H7 (cell line): Measurements from ENCODE around the gene TBX2. TPM values are rescaled to one million over a fixed set of nuclear protein-coding genes. Genes with fewer than 3 reads are reported as not detected.

Experiments used
- DNase-seq: peaks from one replicate; pipeline ENCODE4 v3.0.0; 2012
- H3K27me3 ChIP-seq: 2 replicates; pipeline ENCODE4 v1.6.0; 2011; ENCODE audit warnings: mild to moderate bottlenecking, low read length; ENCODE audit not compliant: control insufficient read depth, insufficient read depth
- H3K36me3 ChIP-seq: replicated peaks from 2 replicates; pipeline ENCODE4 v1.5.1; 2011; ENCODE audit warnings: low read length; ENCODE audit not compliant: control insufficient read depth, insufficient read depth
- H3K4me3 ChIP-seq: 2 replicates; pipeline ENCODE4 v1.5.1; 2011; ENCODE audit warnings: low read depth, mild to moderate bottlenecking, control low read depth, low read length, moderate library complexity; ENCODE audit not compliant: insufficient read depth
- total RNA-seq: library from RNA; depleted of rRNA; stranded (reverse); fragments of >200 nt; shearing (Covaris generic); gene quantifications from 2 replicates; pipeline ENCODE4 v1.2.3, GENCODE V29; 2014

TBX2 gene
- total RNA-seq, 1 experiment from 2014 or later = not detected

DNA sequence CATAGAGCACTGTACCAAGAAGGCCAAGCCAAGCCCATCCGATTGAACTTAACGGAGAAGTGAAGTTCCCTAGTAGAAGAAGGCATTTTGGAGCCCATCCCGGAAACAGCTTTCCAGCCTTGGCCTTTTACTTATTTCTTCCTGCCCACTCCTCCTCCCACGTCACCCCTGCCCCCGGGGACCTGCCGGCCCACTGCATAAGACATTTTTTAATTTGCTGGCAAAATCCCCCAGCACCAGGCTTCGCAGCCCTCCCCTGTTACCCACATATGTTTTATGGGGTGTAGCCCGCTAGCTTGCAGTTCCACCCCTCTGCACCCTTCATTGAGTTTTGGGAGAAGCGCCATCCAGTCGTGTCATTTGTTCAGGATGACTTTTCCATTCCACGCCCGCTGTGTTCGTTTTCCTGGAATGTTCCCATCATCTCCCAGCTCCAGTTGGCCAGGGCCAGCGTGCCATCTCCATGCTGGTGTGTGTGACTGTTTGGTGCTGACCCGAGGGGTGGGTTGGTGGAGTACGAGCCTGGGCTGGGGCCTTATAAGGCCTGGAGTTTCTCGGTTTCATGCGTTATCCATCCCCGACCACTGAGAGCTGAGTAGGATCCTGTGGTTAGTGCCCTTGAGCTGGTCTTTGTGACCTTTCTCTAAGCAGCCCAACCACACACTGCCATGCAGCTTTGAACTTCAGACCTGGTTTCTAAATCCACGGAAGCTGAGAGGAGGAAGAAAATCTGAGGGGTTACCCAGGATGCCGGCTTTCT lies 20.0 kb upstream of the TBX2 start:
- Histone ChIP-seq H3K27me3 (no peaks in the 10 kb centered on the region), H3K36me3 (no peaks in the 10 kb centered on the region), H3K4me3 (no peak overlapping the region)
- no peak for DNase-seq

GRCh38 chr17:61380217-61380835 lies 19.3 kb upstream of the TBX2 start:
- no peaks in the 10 kb centered on the region for H3K36me3 ChIP-seq
- H3K4me3 ChIP-seq = no peak overlapping the region
- DNase-seq = no peak
- H3K27me3 ChIP-seq = no peaks in the 10 kb centered on the region

- Histone ChIP-seq H3K27me3 (no peaks in the 10 kb centered on the region), H3K36me3 (no peaks in the 10 kb centered on the region), H3K4me3 (no peak overlapping the region)
- no peak for DNase-seq
These were observed 18.7 kb upstream of the TBX2 start for GRCh38 chr17:61380836-61381525.

DNA sequence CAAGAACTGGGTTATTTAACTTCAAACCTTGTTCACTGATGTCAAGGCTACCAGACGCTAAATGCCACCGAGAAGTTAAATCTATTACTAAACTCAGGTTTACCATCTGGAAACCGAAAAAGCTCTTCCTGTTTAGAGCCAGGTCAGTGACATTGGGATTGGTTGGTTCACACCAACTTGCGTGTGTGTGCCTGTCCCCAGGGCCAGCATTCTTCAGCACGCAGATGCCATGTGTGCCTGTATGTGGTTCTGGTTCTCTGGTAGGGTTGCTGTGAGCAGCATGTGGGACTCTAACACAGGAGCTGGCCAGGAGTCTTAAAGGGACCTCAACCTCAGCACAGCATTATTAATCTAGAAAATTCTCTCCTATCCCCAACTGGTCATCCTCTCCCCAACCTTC lies 18.1 kb upstream of the TBX2 start:
- Histone ChIP-seq H3K27me3 (no peaks in the 10 kb centered on the region), H3K4me3 (no peak overlapping the region)
- no peak for DNase-seq

DNA sequence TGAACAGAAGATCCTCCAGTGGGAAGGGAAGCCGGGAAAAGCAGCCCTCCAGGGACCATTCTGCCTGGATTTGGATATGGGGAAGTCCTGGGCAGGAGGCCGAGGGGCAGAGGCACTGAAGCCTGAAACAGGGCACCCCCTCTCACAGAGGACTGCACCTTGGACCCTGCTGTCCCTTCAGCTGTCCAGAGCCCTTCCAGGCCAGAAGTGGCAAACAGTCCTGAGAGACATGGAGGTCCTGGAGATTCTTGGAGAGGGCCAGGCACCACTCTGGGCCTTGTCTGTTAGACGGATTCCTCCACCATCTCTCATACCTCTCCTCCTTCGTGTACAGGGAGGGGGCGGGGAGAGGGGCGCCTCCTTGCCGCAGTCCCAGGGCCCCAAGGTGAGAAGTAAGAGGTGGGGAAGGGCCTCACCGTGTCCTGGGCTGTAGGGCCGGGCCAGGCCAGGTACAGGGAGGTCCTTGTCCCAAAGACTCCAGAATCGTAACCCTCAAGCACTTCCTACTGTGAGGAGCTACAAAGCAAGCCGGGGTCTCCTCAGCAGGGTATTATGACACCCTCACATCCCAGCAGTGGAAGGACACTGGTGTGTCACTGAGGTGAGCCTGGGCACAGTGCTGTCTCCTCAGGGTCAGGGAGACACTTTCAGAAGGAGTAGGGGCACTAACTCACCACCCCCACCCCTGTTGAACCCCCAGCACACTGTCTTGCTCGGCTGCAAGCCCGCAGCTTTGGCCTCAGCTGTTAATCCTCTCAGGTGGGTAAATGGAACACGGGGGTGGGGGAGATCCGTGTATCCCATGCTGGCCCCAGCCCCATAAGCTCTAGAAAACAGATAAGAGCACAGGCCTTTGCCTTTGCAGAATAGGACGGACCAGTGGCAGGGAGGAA lies 16.6 kb upstream of the TBX2 start:
- DNase-seq = no peak
- Histone ChIP-seq H3K4me3 (no peak overlapping the region), H3K27me3 (no peaks in the 10 kb centered on the region), H3K36me3 (no peaks in the 10 kb centered on the region)

More for the DNA sequence above, 18.1 kb upstream of the TBX2 start:
- no peaks in the 10 kb centered on the region for H3K36me3 ChIP-seq

DNA sequence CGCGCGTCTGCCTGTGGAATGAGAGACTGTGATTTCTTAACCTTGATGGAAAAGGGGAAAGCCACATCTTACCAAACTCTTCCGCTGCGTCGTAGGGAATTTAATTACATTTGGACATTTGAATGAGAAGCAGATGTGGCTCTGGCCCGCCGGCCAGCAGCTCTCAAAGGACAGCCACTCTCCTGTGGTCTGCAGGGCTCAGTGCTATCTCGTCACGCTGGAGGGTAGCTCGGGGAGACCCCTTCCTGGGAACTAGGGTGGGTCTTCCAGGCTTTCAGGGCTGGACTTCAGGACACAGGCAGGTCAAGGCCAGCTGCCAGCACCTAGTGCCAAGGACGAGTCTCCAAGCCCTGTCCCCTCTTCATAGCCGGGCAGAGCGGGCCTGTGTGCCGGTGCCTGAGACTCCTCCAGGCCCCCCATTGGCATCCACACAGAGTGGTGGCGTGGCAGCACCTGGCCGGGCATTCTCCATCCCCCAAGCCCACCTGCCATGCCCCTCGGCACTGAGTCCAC lies 15.9 kb upstream of the TBX2 start:
- no peak for DNase-seq
- Histone ChIP-seq H3K36me3 (no peaks in the 10 kb centered on the region), H3K4me3 (no peak overlapping the region), H3K27me3 (no peaks in the 10 kb centered on the region)

GRCh38 chr17:61384354-61384691 lies 15.3 kb upstream of the TBX2 start:
- H3K4me3 ChIP-seq = no peak overlapping the region
- no peak for DNase-seq
- no peaks in the 10 kb centered on the region for H3K36me3 ChIP-seq
- H3K27me3 ChIP-seq = no peaks in the 10 kb centered on the region

- no peaks in the 10 kb centered on the region; the same call in 1 of the 2 replicates for H3K27me3 ChIP-seq
- DNase-seq = no peak
These were observed 14.7 kb upstream of the TBX2 start for GRCh38 chr17:61384692-61385576.

GRCh38 chr17:61385577-61386236 lies 13.9 kb upstream of the TBX2 start:
- Histone ChIP-seq H3K4me3 (no peak overlapping the region), H3K36me3 (no peaks in the 10 kb centered on the region), H3K27me3 (no peaks in the 10 kb centered on the region; the same call in 1 of the 2 replicates)
- no peak for DNase-seq

More at GRCh38 chr17:61384692-61385576, 14.7 kb upstream of the TBX2 start:
- Histone ChIP-seq H3K36me3 (no peaks in the 10 kb centered on the region), H3K4me3 (no peak overlapping the region)

GRCh38 chr17:61386251-61386650 lies 13.4 kb upstream of the TBX2 start:
- DNase-seq = no peak
- no peaks in the 10 kb centered on the region for H3K36me3 ChIP-seq
- no peaks in the 10 kb centered on the region; the same call in 1 of the 2 replicates for H3K27me3 ChIP-seq
- no peak overlapping the region for H3K4me3 ChIP-seq

GRCh38 chr17:61387011-61387410 lies 12.6 kb upstream of the TBX2 start:
- Histone ChIP-seq H3K4me3 (no peak overlapping the region), H3K27me3 (no peaks in the 10 kb centered on the region; the same call in 1 of the 2 replicates), H3K36me3 (no peaks in the 10 kb centered on the region)
- no peak for DNase-seq

DNA sequence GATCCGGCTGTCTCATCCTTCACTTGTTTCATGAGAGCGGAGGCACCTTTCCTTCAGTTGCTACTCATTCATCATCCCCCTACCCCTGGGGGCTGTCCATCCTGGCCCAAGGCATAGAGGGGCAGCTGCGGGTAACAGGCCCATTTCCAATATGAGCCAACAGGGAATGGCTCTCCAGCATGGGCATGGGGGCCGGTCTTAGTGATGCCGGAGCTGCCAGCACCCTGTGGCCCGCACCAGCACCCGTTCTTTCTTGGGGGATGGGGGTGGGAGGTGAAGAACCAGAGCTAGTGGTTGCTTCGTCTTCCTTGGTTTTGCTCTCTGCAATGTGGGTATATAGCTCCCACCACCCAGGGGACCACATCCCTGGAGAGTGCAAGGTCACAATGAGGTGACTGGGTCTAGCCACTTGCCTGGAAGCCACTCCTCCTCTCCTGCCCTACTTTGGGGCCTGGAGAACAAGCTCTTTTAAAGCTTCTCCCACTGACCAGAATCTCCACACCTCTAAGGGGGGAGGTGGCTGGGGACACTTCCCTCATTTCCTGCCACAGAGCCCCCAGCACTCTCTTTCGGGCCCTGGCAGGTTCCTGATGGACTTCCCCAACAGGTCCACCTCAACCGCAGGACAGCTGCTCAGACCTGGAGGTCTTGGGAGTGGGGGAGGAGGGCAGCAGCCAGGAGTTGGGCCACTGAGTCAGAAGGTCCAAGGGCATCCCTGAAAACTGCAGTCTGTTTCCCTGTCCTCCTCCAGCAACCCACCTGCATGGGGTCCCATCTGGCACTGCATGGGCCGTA lies 11.9 kb upstream of the TBX2 start:
- Histone ChIP-seq H3K27me3 (peaks cover 2% of the 10 kb centered on the region), H3K36me3 (no peaks in the 10 kb centered on the region), H3K4me3 (no peak overlapping the region)
- DNase-seq = no peak
